Measurements from ENCODE around the gene MRPS17.

DNA sequence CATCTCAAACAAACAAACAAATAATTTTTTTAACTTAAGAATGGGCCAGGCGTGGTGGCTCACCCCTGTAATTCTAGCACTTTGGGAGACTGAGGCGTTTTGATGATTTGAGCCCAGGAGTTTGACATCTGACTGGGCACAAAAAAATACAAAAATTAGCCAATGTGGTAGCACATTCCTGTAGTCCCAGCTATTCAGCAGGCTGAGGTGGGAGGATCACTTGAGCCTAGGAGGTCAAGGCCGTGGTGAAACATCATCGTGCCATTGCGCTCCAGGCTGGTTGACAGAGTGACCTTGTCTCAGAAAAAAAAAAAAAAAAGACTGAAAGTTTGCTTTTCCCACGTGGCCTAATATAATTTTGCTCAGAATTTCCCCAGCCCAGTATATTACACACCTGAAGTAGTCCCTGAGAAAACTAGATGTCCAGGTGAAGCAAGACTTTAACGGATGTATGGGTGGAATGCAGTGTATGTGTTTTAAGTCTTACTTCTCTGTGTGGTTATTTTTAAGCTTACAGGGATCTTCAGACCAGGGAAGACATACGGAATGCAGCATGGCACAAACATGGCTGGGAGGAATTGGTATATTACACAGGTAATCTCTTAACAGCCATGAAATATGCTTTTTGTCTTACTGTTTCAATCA is 45.3 kb downstream of the MRPS17 start:
- TF ChIP-seq CTCF (conservative IDR thresholded peaks at IDR 0.05 in 1 of 2, IDR thresholded peaks at IDR 0.05 in 1 of 2; ENCODE audit: low read depth in 1 of 2, low read length in 2 of 2) (no peak), EZH2 (IDR thresholded peaks at IDR 0.05; ENCODE audit: low read length, missing control alignments) (no peak)

All from fibroblast of lung (primary cell).